Left renal pelvis (tissue), 4 donors: ENCODE data around the gene AGBL4. TPM values are rescaled to one million over a fixed set of nuclear protein-coding genes. Genes with fewer than 3 reads are reported as not detected.
"Not testable (repeated sequence)": the region's sequence is repeated elsewhere in the genome, so short reads cannot be mapped to it uniquely, and the experiment has no call there.

ENCODE experiments used
- DNase-seq, 4 donors: peaks; one replicate each; pipeline ENCODE4 v3.0.0-alpha.2; 2013; ENCODE audit warnings: low read depth in 4 of 4, low spot score in 3 of 4
- polyA plus RNA-seq, 4 donors: library from polyadenylated mRNA; unstranded; fragments of 120-200 nt; gene quantifications; one replicate each; pipeline ENCODE4 v1.2.1, GENCODE V29; 2013; ENCODE audit not compliant: insufficient read length in 4 of 4

Gene AGBL4
- polyA plus RNA-seq = 1 to 10 TPM in 2 of 4 donors, under 1 TPM in 2; 0.31 to 1.3 (median 1.1) TPM

GRCh38 chr1:50023292-50024159, at the start of gene AGBL4:
Gene AGBL4 (minus strand): TSS chr1:50023954.
- DNase-seq = peak in 3 of 4 donors; percentile 36 to 56 (median 53)

GRCh38 chr1:50066806-50067205, 43.1 kb upstream of the AGBL4 start:
- DNase-seq = no peak

GRCh38 chr1:50060279-50060678, 36.5 kb upstream of the AGBL4 start:
- DNase-seq = no peak

GRCh38 chr1:50048791-50049190, 25.0 kb upstream of the AGBL4 start:
- DNase-seq = no peak

GRCh38 chr1:50047916-50048694, 24.4 kb upstream of the AGBL4 start:
- DNase-seq = peak in 1 of 4 donors; percentile 22

- DNase-seq = no peak
Observed at GRCh38 chr1:50038237-50038809, 14.6 kb upstream of the AGBL4 start.

GRCh38 chr1:50027794-50028193, 4.0 kb upstream of the AGBL4 start:
- DNase-seq = no peak

GRCh38 chr1:49995734-49996133, 28.0 kb downstream of the AGBL4 start:
- DNase-seq = no peak

- DNase-seq = no peak
Observed at GRCh38 chr1:49971088-49971487, 52.7 kb downstream of the AGBL4 start.

GRCh38 chr1:49951385-49951784, 72.4 kb downstream of the AGBL4 start:
- DNase-seq = no peak

GRCh38 chr1:49915301-49915700, 108.5 kb downstream of the AGBL4 start:
- DNase-seq = not testable (repeated sequence)

- DNase-seq = no peak
Observed at GRCh38 chr1:49906365-49906764, 117.4 kb downstream of the AGBL4 start.

- DNase-seq = no peak
Observed at GRCh38 chr1:49864581-49864980, 159.2 kb downstream of the AGBL4 start.

- DNase-seq = no peak
Observed at GRCh38 chr1:49854741-49855140, 169.0 kb downstream of the AGBL4 start.

- DNase-seq = no peak
Observed at GRCh38 chr1:49842596-49842995, 181.2 kb downstream of the AGBL4 start.

GRCh38 chr1:49841767-49842166, 182.0 kb downstream of the AGBL4 start:
- DNase-seq = no peak

GRCh38 chr1:49824261-49824660, 199.5 kb downstream of the AGBL4 start:
- DNase-seq = no peak

- DNase-seq = no peak
Observed at GRCh38 chr1:49817681-49818080, 206.1 kb downstream of the AGBL4 start.

- DNase-seq = not testable (repeated sequence)
Observed at GRCh38 chr1:49787013-49787412, 236.7 kb downstream of the AGBL4 start.

- DNase-seq = no peak
Observed at GRCh38 chr1:49765034-49765433, 258.7 kb downstream of the AGBL4 start.

- DNase-seq = not testable (repeated sequence)
Observed at GRCh38 chr1:49738118-49738517, 285.6 kb downstream of the AGBL4 start.
